ENCODE data around the gene GSK3B. TPM values are rescaled to one million over a fixed set of nuclear protein-coding genes. Genes with fewer than 3 reads are reported as not detected.

Gene GSK3B
- polyA plus RNA-seq, 1 donor, result 31.4 TPM

- H3K27ac ChIP-seq (ENCODE audit: low read length), result no peak overlapping the region
- H3K36me3 ChIP-seq (ENCODE audit: control insufficient read depth, insufficient read depth, low read length), result no peaks in the 10 kb centered on the region
- no CpG with 5 or more reads among the region's 1 CpG for WGBS (ENCODE audit: insufficient coverage, low lambda C conversion rate)
- H3K4me3 ChIP-seq (ENCODE audit: low read length), result no peak overlapping the region
- no peaks in the 10 kb centered on the region for H3K27me3 ChIP-seq (ENCODE audit: control insufficient read depth, insufficient read depth, low read length)
- peaks cover 8% of the 10 kb centered on the region for H3K9me3 ChIP-seq (ENCODE audit: control insufficient read depth, low read depth, low read length)
- no peaks in the 10 kb centered on the region for H3K4me1 ChIP-seq (ENCODE audit: control insufficient read depth, insufficient read depth, low read length)
- no peak for DNase-seq
These were observed 46.6 kb downstream of the GSK3B start for GRCh38 chr3:120047686-120048085.

- DNase-seq, result no peak
- peaks cover 28% of the 10 kb centered on the region for H3K9me3 ChIP-seq (ENCODE audit: control insufficient read depth, low read depth, low read length)
- H3K27ac ChIP-seq (ENCODE audit: low read length), result no peak overlapping the region
- no peaks in the 10 kb centered on the region for H3K4me1 ChIP-seq (ENCODE audit: control insufficient read depth, insufficient read depth, low read length)
- H3K36me3 ChIP-seq (ENCODE audit: control insufficient read depth, insufficient read depth, low read length), result peaks cover 6% of the 10 kb centered on the region
- no peaks in the 10 kb centered on the region for H3K27me3 ChIP-seq (ENCODE audit: control insufficient read depth, insufficient read depth, low read length)
- H3K4me3 ChIP-seq (ENCODE audit: low read length), result no peak overlapping the region
- no CpG with 5 or more reads among the region's 8 CpGs for WGBS (ENCODE audit: insufficient coverage, low lambda C conversion rate)
These were observed 53.4 kb downstream of the GSK3B start for GRCh38 chr3:120040813-120041377.

- peaks cover 6% of the 10 kb centered on the region for H3K36me3 ChIP-seq (ENCODE audit: control insufficient read depth, insufficient read depth, low read length)
- H3K27ac ChIP-seq (ENCODE audit: low read length), result no peak overlapping the region
- no peak for DNase-seq
- H3K4me1 ChIP-seq (ENCODE audit: control insufficient read depth, insufficient read depth, low read length), result no peaks in the 10 kb centered on the region
- H3K27me3 ChIP-seq (ENCODE audit: control insufficient read depth, insufficient read depth, low read length), result no peaks in the 10 kb centered on the region
- WGBS (ENCODE audit: insufficient coverage, low lambda C conversion rate), result 100% methylated on average over 2 of the region's 20 CpGs
- peaks cover 22% of the 10 kb centered on the region for H3K9me3 ChIP-seq (ENCODE audit: control insufficient read depth, low read depth, low read length)
- H3K4me3 ChIP-seq (ENCODE audit: low read length), result no peak overlapping the region
These were observed 54.3 kb downstream of the GSK3B start for GRCh38 chr3:120039642-120040610.

- Histone ChIP-seq H3K4me1 (ENCODE audit: control insufficient read depth, insufficient read depth, low read length) (no peaks in the 10 kb centered on the region), H3K27me3 (ENCODE audit: control insufficient read depth, insufficient read depth, low read length) (no peaks in the 10 kb centered on the region), H3K36me3 (ENCODE audit: control insufficient read depth, insufficient read depth, low read length) (no peaks in the 10 kb centered on the region), H3K27ac (ENCODE audit: low read length) (no peak overlapping the region), H3K9me3 (ENCODE audit: control insufficient read depth, low read depth, low read length) (peaks cover 6% of the 10 kb centered on the region), H3K4me3 (ENCODE audit: low read length) (no peak overlapping the region)
- no CpG with 5 or more reads among the region's 4 CpGs for WGBS (ENCODE audit: insufficient coverage, low lambda C conversion rate)
- DNase-seq, result no peak
These were observed 60.7 kb downstream of the GSK3B start for GRCh38 chr3:120033596-120033995.

GRCh38 chr3:120031561-120031960 is 62.7 kb downstream of the GSK3B start:
- Histone ChIP-seq H3K27ac (ENCODE audit: low read length) (no peak overlapping the region), H3K27me3 (ENCODE audit: control insufficient read depth, insufficient read depth, low read length) (no peaks in the 10 kb centered on the region), H3K4me1 (ENCODE audit: control insufficient read depth, insufficient read depth, low read length) (no peaks in the 10 kb centered on the region), H3K36me3 (ENCODE audit: control insufficient read depth, insufficient read depth, low read length) (no peaks in the 10 kb centered on the region), H3K9me3 (ENCODE audit: control insufficient read depth, low read depth, low read length) (peaks cover 3% of the 10 kb centered on the region), H3K4me3 (ENCODE audit: low read length) (no peak overlapping the region)
- DNase-seq, result no peak

GRCh38 chr3:120029749-120030148 is 64.5 kb downstream of the GSK3B start:
- Histone ChIP-seq H3K27ac (ENCODE audit: low read length) (no peak overlapping the region), H3K27me3 (ENCODE audit: control insufficient read depth, insufficient read depth, low read length) (no peaks in the 10 kb centered on the region), H3K9me3 (ENCODE audit: control insufficient read depth, low read depth, low read length) (peaks cover 3% of the 10 kb centered on the region), H3K4me3 (ENCODE audit: low read length) (no peak overlapping the region), H3K36me3 (ENCODE audit: control insufficient read depth, insufficient read depth, low read length) (no peaks in the 10 kb centered on the region), H3K4me1 (ENCODE audit: control insufficient read depth, insufficient read depth, low read length) (no peaks in the 10 kb centered on the region)
- DNase-seq, result no peak
- no CpG with 5 or more reads among the region's 1 CpG for WGBS (ENCODE audit: insufficient coverage, low lambda C conversion rate)

GRCh38 chr3:120028271-120029047 is 65.8 kb downstream of the GSK3B start:
- Histone ChIP-seq H3K27me3 (ENCODE audit: control insufficient read depth, insufficient read depth, low read length) (no peaks in the 10 kb centered on the region), H3K36me3 (ENCODE audit: control insufficient read depth, insufficient read depth, low read length) (no peaks in the 10 kb centered on the region), H3K4me1 (ENCODE audit: control insufficient read depth, insufficient read depth, low read length) (no peaks in the 10 kb centered on the region), H3K27ac (ENCODE audit: low read length) (no peak overlapping the region), H3K9me3 (ENCODE audit: control insufficient read depth, low read depth, low read length) (peaks cover 3% of the 10 kb centered on the region), H3K4me3 (ENCODE audit: low read length) (no peak overlapping the region)
- DNase-seq, result no peak
- 90% methylated on average over 2 of the region's 13 CpGs for WGBS (ENCODE audit: insufficient coverage, low lambda C conversion rate)

GRCh38 chr3:120027226-120027625 is 67.0 kb downstream of the GSK3B start:
- Histone ChIP-seq H3K27me3 (ENCODE audit: control insufficient read depth, insufficient read depth, low read length) (no peaks in the 10 kb centered on the region), H3K27ac (ENCODE audit: low read length) (no peak overlapping the region), H3K9me3 (ENCODE audit: control insufficient read depth, low read depth, low read length) (peaks cover 3% of the 10 kb centered on the region), H3K36me3 (ENCODE audit: control insufficient read depth, insufficient read depth, low read length) (no peaks in the 10 kb centered on the region), H3K4me3 (ENCODE audit: low read length) (no peak overlapping the region), H3K4me1 (ENCODE audit: control insufficient read depth, insufficient read depth, low read length) (no peaks in the 10 kb centered on the region)
- DNase-seq, result no peak
- WGBS (ENCODE audit: insufficient coverage, low lambda C conversion rate), result no CpG with 5 or more reads among the region's 4 CpGs

GRCh38 chr3:120025520-120025919 is 68.7 kb downstream of the GSK3B start:
- no peak overlapping the region for H3K27ac ChIP-seq (ENCODE audit: low read length)
- no peak for DNase-seq
- no peak overlapping the region for H3K4me3 ChIP-seq (ENCODE audit: low read length)
- H3K27me3 ChIP-seq (ENCODE audit: control insufficient read depth, insufficient read depth, low read length), result no peaks in the 10 kb centered on the region
- H3K36me3 ChIP-seq (ENCODE audit: control insufficient read depth, insufficient read depth, low read length), result no peaks in the 10 kb centered on the region
- peaks cover 3% of the 10 kb centered on the region for H3K9me3 ChIP-seq (ENCODE audit: control insufficient read depth, low read depth, low read length)
- H3K4me1 ChIP-seq (ENCODE audit: control insufficient read depth, insufficient read depth, low read length), result no peaks in the 10 kb centered on the region
- 100% methylated on average over 1 of the region's 2 CpGs for WGBS (ENCODE audit: insufficient coverage, low lambda C conversion rate)

- H3K27me3 ChIP-seq (ENCODE audit: control insufficient read depth, insufficient read depth, low read length), result no peaks in the 10 kb centered on the region
- no peak overlapping the region for H3K27ac ChIP-seq (ENCODE audit: low read length)
- H3K9me3 ChIP-seq (ENCODE audit: control insufficient read depth, low read depth, low read length), result peaks cover 3% of the 10 kb centered on the region
- no peaks in the 10 kb centered on the region for H3K4me1 ChIP-seq (ENCODE audit: control insufficient read depth, insufficient read depth, low read length)
- H3K4me3 ChIP-seq (ENCODE audit: low read length), result no peak overlapping the region
- WGBS (ENCODE audit: insufficient coverage, low lambda C conversion rate), result 100% methylated on average over 1 of the region's 1 CpG
- no peak for DNase-seq
- no peaks in the 10 kb centered on the region for H3K36me3 ChIP-seq (ENCODE audit: control insufficient read depth, insufficient read depth, low read length)
These were observed 70.1 kb downstream of the GSK3B start for GRCh38 chr3:120024103-120024502.

All from large intestine (tissue), 3 donors.